ENCODE results near the gene KCNAB3.

The KCNAB3 gene

GRCh38 chr17:7915179-7915610 lies 14.5 kb downstream of the KCNAB3 start:
- Histone ChIP-seq H3K4me1 (ENCODE audit: control insufficient read depth, insufficient read depth, low read length) (peaks cover 25% of the 10 kb centered on the region), H3K4me3 (ENCODE audit: low read length) (peak overlapping the region; percentile 78), H3K27me3 (ENCODE audit: control insufficient read depth, insufficient read depth, low read length) (no peaks in the 10 kb centered on the region), H3K36me3 (ENCODE audit: insufficient read depth, low read length) (peaks cover 16% of the 10 kb centered on the region), H3K4me2 (ENCODE audit: low read length) (peak overlapping the region; percentile 97), H3K9ac (ENCODE audit: low read depth, low read length) (peak overlapping the region; percentile 90), H3K9me3 (replicated peaks; ENCODE audit: low read length) (no peaks in the 10 kb centered on the region)

DNA sequence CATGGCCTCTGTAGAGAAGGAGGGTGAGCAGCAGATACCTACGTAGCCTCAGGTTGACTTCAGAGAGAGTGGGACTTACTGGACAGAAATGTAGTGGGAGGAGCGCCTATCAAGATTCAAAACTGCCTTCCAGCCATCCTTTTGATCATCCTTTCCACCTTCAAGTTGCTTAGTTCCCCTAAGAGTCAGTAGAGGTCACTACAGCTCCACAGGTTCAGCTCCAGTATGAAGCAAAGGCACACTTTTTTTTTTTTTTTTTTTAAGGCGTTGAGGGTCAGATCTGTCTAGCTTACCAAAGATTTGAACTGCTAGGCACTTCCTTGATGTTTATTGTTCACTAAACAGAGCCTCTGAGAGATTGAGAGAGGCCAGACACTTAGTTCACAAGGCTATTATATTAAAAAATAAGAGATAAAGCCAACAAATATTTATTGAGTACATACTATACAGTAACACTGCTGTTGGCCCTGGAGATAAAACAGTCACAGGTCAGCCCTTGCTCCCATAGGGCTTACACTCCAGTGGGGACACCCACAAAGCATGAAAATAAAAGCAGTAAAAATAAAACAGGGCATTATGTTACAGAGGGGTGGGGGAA lies 16.6 kb downstream of the KCNAB3 start:
- H3K27me3 ChIP-seq (ENCODE audit: control insufficient read depth, insufficient read depth, low read length), result no peaks in the 10 kb centered on the region
- no peak overlapping the region for H3K4me3 ChIP-seq (ENCODE audit: low read length)
- H3K4me2 ChIP-seq (ENCODE audit: low read length), result no peak overlapping the region
- H3K9me3 ChIP-seq (replicated peaks; ENCODE audit: low read length), result no peaks in the 10 kb centered on the region
- H3K9ac ChIP-seq (ENCODE audit: low read depth, low read length), result no peak overlapping the region
- H3K4me1 ChIP-seq (ENCODE audit: control insufficient read depth, insufficient read depth, low read length), result peaks cover 25% of the 10 kb centered on the region
- H3K36me3 ChIP-seq (ENCODE audit: insufficient read depth, low read length), result peaks cover 36% of the 10 kb centered on the region

- Histone ChIP-seq H3K9me3 (replicated peaks; ENCODE audit: low read length) (no peaks in the 10 kb centered on the region), H3K4me1 (ENCODE audit: control insufficient read depth, insufficient read depth, low read length) (peaks cover 15% of the 10 kb centered on the region), H3K4me3 (ENCODE audit: low read length) (no peak overlapping the region), H3K9ac (ENCODE audit: low read depth, low read length) (no peak overlapping the region), H3K4me2 (ENCODE audit: low read length) (no peak overlapping the region), H3K36me3 (ENCODE audit: insufficient read depth, low read length) (peaks cover 55% of the 10 kb centered on the region), H3K27me3 (ENCODE audit: control insufficient read depth, insufficient read depth, low read length) (no peaks in the 10 kb centered on the region)
Observed at GRCh38 chr17:7911116-7911515, 18.5 kb downstream of the KCNAB3 start.

DNA sequence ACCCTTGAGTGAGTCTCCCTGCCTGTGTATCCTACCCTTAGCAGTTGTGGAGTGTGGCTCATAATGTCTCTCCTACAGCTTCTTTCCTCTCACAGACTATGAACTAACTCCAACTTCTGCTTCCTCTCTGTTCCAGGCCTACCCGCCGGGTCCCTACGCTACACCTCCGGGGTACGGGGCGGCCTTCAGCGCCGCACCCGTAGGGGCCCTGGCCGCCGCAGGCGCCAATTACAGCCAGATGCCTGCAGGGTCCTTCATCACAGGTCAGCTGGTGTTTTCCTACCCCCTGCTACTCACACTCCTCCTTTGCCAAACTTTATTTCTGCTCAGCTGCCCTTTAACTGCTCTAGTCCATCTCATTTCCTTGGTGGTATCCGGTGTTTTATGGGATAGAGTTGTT lies 18.9 kb downstream of the KCNAB3 start:
- Histone ChIP-seq H3K4me1 (ENCODE audit: control insufficient read depth, insufficient read depth, low read length) (peaks cover 12% of the 10 kb centered on the region), H3K9ac (ENCODE audit: low read depth, low read length) (no peak overlapping the region), H3K4me2 (ENCODE audit: low read length) (no peak overlapping the region), H3K9me3 (replicated peaks; ENCODE audit: low read length) (no peaks in the 10 kb centered on the region), H3K36me3 (ENCODE audit: insufficient read depth, low read length) (peaks cover 59% of the 10 kb centered on the region), H3K4me3 (ENCODE audit: low read length) (no peak overlapping the region), H3K27me3 (ENCODE audit: control insufficient read depth, insufficient read depth, low read length) (no peaks in the 10 kb centered on the region)

DNA sequence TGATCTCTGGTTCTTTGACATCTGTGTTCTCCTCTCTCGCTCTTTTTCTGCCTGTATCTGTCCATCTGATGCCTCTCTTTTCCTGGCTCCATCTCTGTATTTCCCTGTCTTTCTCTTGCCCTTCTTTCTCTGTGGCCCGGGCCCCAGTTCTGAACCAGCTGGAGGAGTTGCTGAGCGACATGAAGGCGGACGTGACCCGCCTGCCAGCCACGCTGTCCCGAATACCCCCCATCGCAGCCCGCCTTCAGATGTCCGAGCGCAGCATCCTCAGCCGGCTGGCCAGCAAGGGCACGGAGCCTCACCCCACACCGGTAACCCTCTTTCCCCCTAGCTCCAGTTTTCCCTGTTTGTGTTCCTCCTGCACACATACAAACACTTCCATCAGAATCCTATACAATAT lies 19.4 kb downstream of the KCNAB3 start:
- no peak overlapping the region for H3K9ac ChIP-seq (ENCODE audit: low read depth, low read length)
- H3K4me2 ChIP-seq (ENCODE audit: low read length), result no peak overlapping the region
- no peaks in the 10 kb centered on the region for H3K27me3 ChIP-seq (ENCODE audit: control insufficient read depth, insufficient read depth, low read length)
- H3K4me3 ChIP-seq (ENCODE audit: low read length), result no peak overlapping the region
- H3K36me3 ChIP-seq (ENCODE audit: insufficient read depth, low read length), result peaks cover 63% of the 10 kb centered on the region
- no peaks in the 10 kb centered on the region for H3K9me3 ChIP-seq (replicated peaks; ENCODE audit: low read length)
- peaks cover 8% of the 10 kb centered on the region for H3K4me1 ChIP-seq (ENCODE audit: control insufficient read depth, insufficient read depth, low read length)

DNA sequence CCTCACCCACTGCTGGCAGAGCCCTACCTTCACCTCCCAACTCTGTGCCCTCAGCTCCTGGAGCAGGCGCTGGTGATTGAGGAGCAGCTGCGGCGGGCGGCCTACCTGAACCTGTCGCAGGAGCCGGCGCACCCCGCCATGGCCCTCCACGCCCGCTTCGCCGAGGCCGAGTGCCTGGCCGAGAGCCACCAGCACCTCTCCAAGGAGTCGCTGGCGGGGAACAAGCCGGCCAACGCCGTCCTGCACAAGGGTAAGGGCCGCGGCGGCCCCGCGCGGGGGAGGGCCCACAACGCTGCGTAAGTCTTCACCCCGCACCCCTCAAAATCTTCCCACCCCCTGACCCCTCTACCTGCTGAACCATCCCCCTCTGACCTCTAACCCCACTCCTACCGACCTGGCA lies 20.6 kb downstream of the KCNAB3 start:
- Histone ChIP-seq H3K4me3 (ENCODE audit: low read length) (no peak overlapping the region), H3K27me3 (ENCODE audit: control insufficient read depth, insufficient read depth, low read length) (no peaks in the 10 kb centered on the region), H3K4me1 (ENCODE audit: control insufficient read depth, insufficient read depth, low read length) (no peaks in the 10 kb centered on the region), H3K9me3 (replicated peaks; ENCODE audit: low read length) (no peaks in the 10 kb centered on the region), H3K4me2 (ENCODE audit: low read length) (no peak overlapping the region), H3K36me3 (ENCODE audit: insufficient read depth, low read length) (peaks cover 75% of the 10 kb centered on the region), H3K9ac (ENCODE audit: low read depth, low read length) (no peak overlapping the region)

- Histone ChIP-seq H3K27me3 (ENCODE audit: control insufficient read depth, insufficient read depth, low read length) (no peaks in the 10 kb centered on the region), H3K9me3 (replicated peaks; ENCODE audit: low read length) (no peaks in the 10 kb centered on the region), H3K36me3 (ENCODE audit: insufficient read depth, low read length) (peaks cover 94% of the 10 kb centered on the region), H3K4me3 (ENCODE audit: low read length) (no peak overlapping the region), H3K4me1 (ENCODE audit: control insufficient read depth, insufficient read depth, low read length) (no peaks in the 10 kb centered on the region), H3K4me2 (ENCODE audit: low read length) (no peak overlapping the region), H3K9ac (ENCODE audit: low read depth, low read length) (no peak overlapping the region)
Observed at GRCh38 chr17:7903154-7904103, 26.2 kb downstream of the KCNAB3 start.

- H3K36me3 ChIP-seq (ENCODE audit: insufficient read depth, low read length), result peaks cover 78% of the 10 kb centered on the region
- H3K9me3 ChIP-seq (replicated peaks; ENCODE audit: low read length), result no peaks in the 10 kb centered on the region
- H3K4me3 ChIP-seq (ENCODE audit: low read length), result no peak overlapping the region
- no peaks in the 10 kb centered on the region for H3K4me1 ChIP-seq (ENCODE audit: control insufficient read depth, insufficient read depth, low read length)
- H3K27me3 ChIP-seq (ENCODE audit: control insufficient read depth, insufficient read depth, low read length), result no peaks in the 10 kb centered on the region
- H3K4me2 ChIP-seq (ENCODE audit: low read length), result no peak overlapping the region
- H3K9ac ChIP-seq (ENCODE audit: low read depth, low read length), result peak overlapping the region; percentile 4
Observed at GRCh38 chr17:7897773-7898172, 31.9 kb downstream of the KCNAB3 start.

DNA sequence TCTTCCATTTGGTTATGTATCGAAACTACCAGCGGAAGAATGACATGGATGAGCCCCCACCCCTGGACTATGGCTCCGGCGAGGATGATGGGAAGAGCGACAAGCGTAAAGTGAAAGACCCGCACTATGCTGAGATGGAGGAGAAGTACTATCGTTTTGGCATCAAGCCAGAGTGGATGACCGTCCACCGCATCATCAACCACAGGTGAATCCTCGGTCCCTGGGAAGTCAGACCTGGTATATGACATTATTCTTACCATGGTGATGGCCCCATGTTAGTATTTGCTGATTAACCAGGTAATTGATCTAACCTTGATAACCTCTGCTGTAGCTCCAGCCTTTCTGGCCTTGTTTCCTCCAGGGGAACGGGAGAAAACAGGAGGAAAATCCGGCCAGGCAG lies 32.6 kb downstream of the KCNAB3 start:
- no peaks in the 10 kb centered on the region for H3K4me1 ChIP-seq (ENCODE audit: control insufficient read depth, insufficient read depth, low read length)
- no peak overlapping the region for H3K9ac ChIP-seq (ENCODE audit: low read depth, low read length)
- peaks cover 73% of the 10 kb centered on the region for H3K36me3 ChIP-seq (ENCODE audit: insufficient read depth, low read length)
- no peaks in the 10 kb centered on the region for H3K27me3 ChIP-seq (ENCODE audit: control insufficient read depth, insufficient read depth, low read length)
- no peak overlapping the region for H3K4me3 ChIP-seq (ENCODE audit: low read length)
- H3K9me3 ChIP-seq (replicated peaks; ENCODE audit: low read length), result no peaks in the 10 kb centered on the region
- H3K4me2 ChIP-seq (ENCODE audit: low read length), result no peak overlapping the region

DNA sequence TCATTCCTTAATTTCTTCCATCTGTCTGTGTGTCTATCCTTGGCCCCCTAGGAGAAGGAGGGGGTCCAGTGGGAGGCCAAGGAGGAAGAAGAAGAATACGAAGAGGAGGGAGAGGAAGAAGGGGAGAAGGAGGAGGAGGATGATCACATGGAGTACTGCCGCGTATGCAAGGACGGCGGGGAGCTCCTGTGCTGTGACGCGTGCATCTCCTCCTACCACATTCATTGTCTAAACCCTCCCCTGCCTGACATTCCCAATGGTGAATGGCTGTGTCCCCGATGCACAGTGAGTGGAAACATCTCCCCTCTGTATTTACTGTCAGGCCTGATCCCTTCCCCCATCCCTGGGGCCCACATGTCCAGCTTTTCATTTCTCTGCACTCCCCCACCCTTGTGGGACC lies 34.8 kb downstream of the KCNAB3 start:
- Histone ChIP-seq H3K9ac (ENCODE audit: low read depth, low read length) (no peak overlapping the region), H3K4me1 (ENCODE audit: control insufficient read depth, insufficient read depth, low read length) (peaks cover under 1% of the 10 kb centered on the region), H3K9me3 (replicated peaks; ENCODE audit: low read length) (no peaks in the 10 kb centered on the region), H3K27me3 (ENCODE audit: control insufficient read depth, insufficient read depth, low read length) (no peaks in the 10 kb centered on the region), H3K4me2 (ENCODE audit: low read length) (no peak overlapping the region), H3K4me3 (ENCODE audit: low read length) (no peak overlapping the region), H3K36me3 (ENCODE audit: insufficient read depth, low read length) (peaks cover 72% of the 10 kb centered on the region)

DNA sequence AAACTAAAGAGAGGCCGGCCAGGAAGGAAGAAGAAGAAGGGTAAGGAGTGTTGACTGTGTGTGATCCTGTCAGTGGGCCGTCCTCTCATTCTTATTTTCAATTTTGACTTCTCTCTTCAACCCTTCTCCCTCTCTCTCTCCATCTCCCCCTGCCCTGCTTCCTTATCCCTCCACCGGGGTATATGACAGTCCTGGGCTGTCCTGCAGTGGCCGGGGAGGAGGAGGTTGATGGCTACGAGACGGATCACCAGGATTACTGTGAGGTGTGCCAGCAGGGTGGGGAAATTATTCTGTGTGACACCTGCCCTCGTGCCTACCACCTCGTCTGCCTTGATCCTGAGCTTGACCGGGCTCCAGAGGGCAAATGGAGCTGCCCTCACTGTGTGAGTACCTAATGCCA lies 35.4 kb downstream of the KCNAB3 start:
- Histone ChIP-seq H3K27me3 (ENCODE audit: control insufficient read depth, insufficient read depth, low read length) (no peaks in the 10 kb centered on the region), H3K4me1 (ENCODE audit: control insufficient read depth, insufficient read depth, low read length) (peaks cover 7% of the 10 kb centered on the region), H3K36me3 (ENCODE audit: insufficient read depth, low read length) (peaks cover 66% of the 10 kb centered on the region), H3K9me3 (replicated peaks; ENCODE audit: low read length) (no peaks in the 10 kb centered on the region), H3K4me2 (ENCODE audit: low read length) (no peak overlapping the region), H3K4me3 (ENCODE audit: low read length) (no peak overlapping the region), H3K9ac (ENCODE audit: low read depth, low read length) (no peak overlapping the region)

Measured in skeletal muscle satellite cell (primary cell).